ENCODE data around the gene CHRNB4. TPM values are rescaled to one million over a fixed set of nuclear protein-coding genes. Genes with fewer than 3 reads are reported as not detected.

CHRNB4 gene
- total RNA-seq, 1 experiment from 2014 or later: 4.3 TPM

DNA sequence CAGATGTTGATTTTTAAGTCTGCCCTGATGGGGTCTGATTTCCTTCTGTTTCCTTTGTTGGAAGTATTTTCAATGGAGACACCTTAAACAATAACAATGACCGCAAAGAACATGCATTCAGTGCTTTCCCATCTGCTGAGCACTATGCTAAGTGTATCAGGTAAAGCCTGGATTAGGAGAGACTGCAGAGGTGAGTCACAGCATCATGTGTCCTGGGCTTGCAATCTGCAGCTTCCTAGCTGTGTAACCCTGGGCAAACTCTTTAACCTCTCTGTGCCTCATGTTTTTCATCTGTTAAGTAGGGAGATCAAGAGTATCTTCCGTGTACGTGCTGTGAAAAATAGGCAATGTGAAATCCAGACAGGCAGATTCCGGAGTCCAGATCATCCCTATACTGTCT lies 13.3 kb upstream of the CHRNB4 start:
- H3K4me3 ChIP-seq (ENCODE audit: insufficient read depth, low read depth, low read length): no peak overlapping the region
- no peaks in the 10 kb centered on the region for H3K36me3 ChIP-seq (replicated peaks; ENCODE audit: control insufficient read depth, insufficient read depth, low read length)
- DNase-seq: no peak
- no peaks in the 10 kb centered on the region for H3K27me3 ChIP-seq (ENCODE audit: control insufficient read depth, insufficient read depth, low read length)

DNA sequence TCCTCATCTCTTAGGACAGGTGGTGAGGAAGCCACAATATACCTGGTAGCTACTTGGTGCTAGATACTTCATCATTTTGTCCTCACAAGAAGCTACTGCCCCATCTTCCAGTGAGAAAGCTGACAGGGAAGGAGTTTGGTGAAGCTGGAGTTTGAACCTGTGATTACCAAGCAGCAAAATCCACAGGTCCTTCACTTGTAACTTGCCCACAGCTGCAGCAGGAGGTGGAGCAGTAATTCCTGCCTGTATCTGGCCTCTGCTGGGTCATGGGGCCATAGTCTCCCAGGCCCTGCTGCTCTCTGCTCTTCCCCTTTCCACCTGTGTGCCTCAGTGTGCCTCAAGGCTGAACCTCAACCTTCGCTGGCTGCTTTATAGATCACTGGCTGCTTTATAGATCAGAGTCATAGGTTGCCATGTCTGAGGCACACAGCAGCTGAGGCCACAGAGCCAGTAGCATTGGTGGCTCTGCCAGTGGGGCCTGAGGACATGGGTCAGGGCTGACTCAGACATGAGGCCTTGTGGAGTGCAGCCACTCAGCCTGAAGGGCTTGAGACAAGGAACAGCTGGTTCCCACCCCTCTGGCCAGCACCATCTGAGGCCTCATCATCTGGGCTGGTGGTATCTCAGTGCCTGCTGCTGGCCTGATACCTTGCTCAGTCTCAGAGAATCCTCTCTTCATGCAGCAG lies 11.1 kb upstream of the CHRNB4 start:
- no peaks in the 10 kb centered on the region for H3K27me3 ChIP-seq (ENCODE audit: control insufficient read depth, insufficient read depth, low read length)
- DNase-seq: no peak
- H3K36me3 ChIP-seq (replicated peaks; ENCODE audit: control insufficient read depth, insufficient read depth, low read length): no peaks in the 10 kb centered on the region
- H3K4me3 ChIP-seq (ENCODE audit: insufficient read depth, low read depth, low read length): no peak overlapping the region

DNA sequence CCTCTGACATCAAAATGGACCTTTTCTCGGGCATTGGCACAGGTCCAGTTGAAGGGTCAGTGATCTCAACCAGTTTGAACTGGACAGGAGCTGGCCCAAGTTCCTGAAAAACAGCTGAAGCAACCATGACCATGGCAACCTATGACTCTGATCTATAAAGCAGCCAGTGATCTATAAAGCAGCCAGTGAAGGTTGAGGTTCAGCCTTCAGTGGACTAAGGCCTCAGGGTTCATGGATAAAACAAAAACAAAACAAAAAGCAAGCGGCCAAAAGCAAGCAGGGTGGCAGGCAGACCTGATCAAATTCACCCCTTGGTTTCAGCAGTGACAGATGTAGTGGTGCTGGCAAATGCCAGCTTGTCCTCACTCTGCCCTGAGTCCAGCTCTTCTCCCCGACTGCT lies 10.0 kb upstream of the CHRNB4 start:
- Histone ChIP-seq H3K36me3 (replicated peaks; ENCODE audit: control insufficient read depth, insufficient read depth, low read length) (no peaks in the 10 kb centered on the region), H3K27me3 (ENCODE audit: control insufficient read depth, insufficient read depth, low read length) (no peaks in the 10 kb centered on the region), H3K4me3 (ENCODE audit: insufficient read depth, low read depth, low read length) (no peak overlapping the region)
- no peak for DNase-seq

DNA sequence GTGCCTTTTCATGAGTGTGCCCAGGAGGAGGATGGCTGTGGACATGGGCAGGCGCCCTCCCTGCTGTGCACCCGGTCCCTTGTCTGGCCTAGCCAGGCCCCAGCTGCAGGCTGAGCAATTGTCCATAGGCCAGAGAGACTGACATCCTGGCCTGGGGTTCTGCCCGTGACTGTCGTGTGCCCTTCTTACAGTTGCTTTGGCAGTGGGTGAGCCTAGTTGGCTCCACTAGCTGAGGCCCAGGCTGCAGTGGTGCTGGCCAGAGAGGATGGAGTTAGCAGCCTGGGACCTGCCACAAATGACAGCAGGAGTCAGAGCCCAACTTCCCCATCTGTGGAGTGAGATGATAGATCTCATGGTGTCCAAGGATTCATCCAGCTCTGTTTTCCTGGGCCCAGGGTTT lies 9.0 kb upstream of the CHRNB4 start:
- DNase-seq: no peak
- Histone ChIP-seq H3K36me3 (replicated peaks; ENCODE audit: control insufficient read depth, insufficient read depth, low read length) (no peaks in the 10 kb centered on the region), H3K27me3 (ENCODE audit: control insufficient read depth, insufficient read depth, low read length) (no peaks in the 10 kb centered on the region), H3K4me3 (ENCODE audit: insufficient read depth, low read depth, low read length) (no peak overlapping the region)

DNA sequence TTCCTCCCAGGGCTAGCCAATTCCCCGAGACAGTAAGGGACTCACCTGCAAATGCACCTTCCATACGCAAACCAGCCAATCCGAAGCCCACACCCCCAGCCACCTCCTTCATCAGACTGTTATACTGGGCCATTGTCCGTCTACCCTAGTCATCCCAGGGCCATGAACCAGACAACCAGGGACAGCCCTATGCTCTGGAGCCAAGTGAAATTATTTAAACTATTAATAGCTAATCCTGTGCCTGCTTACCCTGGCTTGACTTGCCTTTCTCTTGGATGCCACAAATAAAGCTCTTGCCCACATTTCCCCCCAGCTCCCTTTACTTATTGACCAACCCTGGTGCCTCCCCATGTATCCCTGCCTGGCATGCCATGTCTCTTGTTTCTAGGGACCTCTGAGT lies 4.0 kb upstream of the CHRNB4 start:
- no peak for DNase-seq
- Histone ChIP-seq H3K4me3 (ENCODE audit: insufficient read depth, low read depth, low read length) (no peak overlapping the region), H3K36me3 (replicated peaks; ENCODE audit: control insufficient read depth, insufficient read depth, low read length) (no peaks in the 10 kb centered on the region), H3K27me3 (ENCODE audit: control insufficient read depth, insufficient read depth, low read length) (peaks cover 6% of the 10 kb centered on the region)

DNA sequence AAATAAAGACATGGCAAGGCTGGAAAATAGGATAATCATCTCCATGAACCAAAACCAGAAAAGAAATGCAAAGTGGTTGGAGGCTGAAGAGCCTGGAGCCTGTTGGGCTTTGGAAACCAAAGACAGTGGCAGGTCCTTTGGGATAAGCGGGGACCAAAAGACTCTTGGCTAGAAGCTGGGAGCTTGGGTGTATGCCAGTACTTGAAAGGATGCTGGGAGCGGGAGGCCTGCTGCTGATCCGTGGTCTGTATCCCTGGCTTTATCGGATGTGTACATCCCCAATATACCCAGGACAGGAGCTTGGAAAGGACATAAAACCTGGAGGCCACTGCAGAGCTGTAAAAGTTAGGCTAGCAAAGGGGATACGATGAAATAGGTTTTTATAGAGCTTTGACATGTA lies 1.3 kb upstream of the CHRNB4 start:
- H3K36me3 ChIP-seq (replicated peaks; ENCODE audit: control insufficient read depth, insufficient read depth, low read length): no peaks in the 10 kb centered on the region
- H3K4me3 ChIP-seq (ENCODE audit: insufficient read depth, low read depth, low read length): no peak overlapping the region
- no peak for DNase-seq
- H3K27me3 ChIP-seq (ENCODE audit: control insufficient read depth, insufficient read depth, low read length): peaks cover 7% of the 10 kb centered on the region

DNA sequence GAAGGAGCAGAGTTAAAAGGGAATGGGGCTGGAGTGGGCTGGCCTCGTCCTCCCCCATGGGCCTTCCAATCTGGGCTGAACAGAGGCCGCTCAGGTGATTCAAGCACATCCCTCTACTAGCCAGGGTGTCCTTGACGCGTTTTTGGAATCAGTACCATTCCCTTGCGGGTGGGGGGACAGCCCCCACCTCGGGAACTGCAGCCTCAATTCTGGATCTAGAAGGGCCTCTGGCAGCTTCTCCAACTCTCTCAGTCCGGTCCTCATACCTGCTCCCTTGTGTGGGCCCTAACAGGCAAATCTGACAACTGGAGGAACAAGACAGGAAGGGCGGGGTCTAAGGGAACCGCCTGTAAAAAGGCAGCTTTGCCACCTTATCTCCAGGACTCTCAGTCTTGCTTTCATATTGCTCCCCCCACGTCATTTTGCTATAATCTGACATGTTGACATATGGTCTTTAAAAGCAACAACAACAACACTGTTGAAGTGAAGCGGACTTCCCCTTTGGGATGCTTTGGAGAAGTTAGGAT lies 802 bp upstream of the CHRNB4 start:
- peaks cover 7% of the 10 kb centered on the region for H3K27me3 ChIP-seq (ENCODE audit: control insufficient read depth, insufficient read depth, low read length)
- H3K4me3 ChIP-seq (ENCODE audit: insufficient read depth, low read depth, low read length): peak overlapping the region; percentile 67
- DNase-seq: peak; percentile 32
- H3K36me3 ChIP-seq (replicated peaks; ENCODE audit: control insufficient read depth, insufficient read depth, low read length): no peaks in the 10 kb centered on the region

DNA sequence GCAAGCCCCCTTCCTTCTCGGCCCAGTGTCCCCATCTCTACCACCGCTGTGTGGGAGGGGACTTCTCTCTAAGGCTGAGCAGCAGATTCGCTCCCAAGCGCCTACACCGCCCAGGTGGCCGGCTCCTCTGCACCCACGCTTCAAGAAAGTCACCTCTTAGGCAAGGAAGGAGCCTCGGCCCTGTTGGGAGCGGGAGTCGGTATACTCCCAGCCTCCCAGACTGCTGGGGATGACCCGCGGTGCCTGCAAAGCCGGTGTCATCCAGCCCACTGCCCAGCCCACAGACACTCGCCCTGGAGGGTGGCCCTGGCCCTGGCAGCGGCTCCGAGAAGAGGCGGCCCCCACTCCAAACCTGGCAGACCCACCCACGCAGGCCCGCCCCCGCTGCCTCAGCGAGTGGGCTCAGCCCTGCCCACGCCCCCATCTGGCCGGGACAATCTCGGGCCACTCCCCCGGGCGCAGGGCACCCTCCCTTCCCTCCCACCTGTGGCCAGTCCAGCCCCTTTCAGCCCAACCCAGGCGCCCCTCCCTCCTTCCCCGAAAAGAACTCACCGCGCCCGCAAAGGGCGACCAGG lies 396 bp downstream of the CHRNB4 start:
- Histone ChIP-seq H3K4me3 (ENCODE audit: insufficient read depth, low read depth, low read length) (peak overlapping the region; percentile 67), H3K36me3 (replicated peaks; ENCODE audit: control insufficient read depth, insufficient read depth, low read length) (no peaks in the 10 kb centered on the region), H3K27me3 (ENCODE audit: control insufficient read depth, insufficient read depth, low read length) (peaks cover 7% of the 10 kb centered on the region)
- no peak for DNase-seq

DNA sequence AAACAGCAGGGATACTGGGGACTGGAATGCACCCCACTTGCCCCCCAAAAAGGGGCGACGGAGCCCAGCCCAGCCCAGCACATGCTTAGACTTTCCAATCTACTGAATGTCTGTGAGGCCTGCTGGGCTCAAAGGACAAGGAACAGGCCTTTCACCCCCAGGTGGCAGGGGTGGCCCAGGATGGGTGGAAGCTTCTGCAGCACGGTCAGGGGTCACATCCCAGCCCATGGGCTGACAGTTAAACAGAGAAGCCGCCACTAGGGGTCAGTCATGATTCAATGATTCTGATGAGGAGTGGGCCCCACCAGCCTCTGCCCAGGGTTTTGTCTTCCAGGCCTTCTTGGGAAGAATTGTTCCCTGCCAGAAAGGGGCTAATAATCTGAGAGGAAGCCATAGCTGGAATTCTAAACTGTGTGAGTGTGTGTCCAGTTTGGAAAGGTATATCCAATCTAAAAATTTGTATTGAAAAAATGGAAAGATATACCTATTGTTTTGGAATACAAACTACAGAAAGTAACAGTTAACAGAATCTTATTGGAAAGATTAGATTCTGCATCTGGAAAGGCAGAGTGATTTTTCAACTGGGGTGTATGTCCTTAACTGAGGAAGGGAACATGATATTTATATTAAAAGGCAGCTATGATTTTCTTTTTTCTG lies 2.2 kb downstream of the CHRNB4 start:
- DNase-seq: peak; percentile 95
- peaks cover 7% of the 10 kb centered on the region for H3K27me3 ChIP-seq (ENCODE audit: control insufficient read depth, insufficient read depth, low read length)
- H3K36me3 ChIP-seq (replicated peaks; ENCODE audit: control insufficient read depth, insufficient read depth, low read length): no peaks in the 10 kb centered on the region
- no peak overlapping the region for H3K4me3 ChIP-seq (ENCODE audit: insufficient read depth, low read depth, low read length)

DNA sequence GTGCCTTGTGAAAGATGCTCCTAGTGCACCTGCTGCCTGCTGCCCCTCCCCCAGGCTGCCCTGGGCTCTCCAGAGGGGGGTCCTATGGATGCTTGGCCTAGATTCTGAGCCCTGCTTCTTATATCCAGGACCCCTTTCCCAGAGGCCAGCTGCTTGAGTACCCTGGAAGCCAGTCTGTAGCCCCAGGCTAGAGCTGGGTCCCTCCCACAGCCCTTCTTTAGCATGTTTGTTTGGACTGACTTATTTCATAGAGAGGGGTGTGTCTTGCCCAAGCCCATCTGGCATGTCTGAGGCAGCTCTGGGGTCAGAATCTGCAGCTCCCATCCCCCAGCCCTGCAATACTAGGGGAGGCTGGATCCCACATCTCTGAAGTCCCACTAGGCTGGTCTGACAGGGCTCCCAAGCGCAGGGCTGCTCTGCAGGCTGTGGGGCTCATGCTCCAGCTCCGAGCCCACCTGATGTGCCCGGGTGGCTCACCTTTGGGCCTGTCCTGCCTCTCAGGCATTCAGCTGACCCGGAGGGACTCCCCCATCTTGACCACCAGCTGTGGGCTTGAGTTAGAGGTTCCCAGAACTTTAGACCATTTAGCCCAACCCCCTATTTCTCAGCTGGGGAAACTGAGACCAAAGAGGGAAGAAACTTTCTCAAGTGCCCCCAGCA lies 3.1 kb downstream of the CHRNB4 start:
- Histone ChIP-seq H3K36me3 (replicated peaks; ENCODE audit: control insufficient read depth, insufficient read depth, low read length) (no peaks in the 10 kb centered on the region), H3K27me3 (ENCODE audit: control insufficient read depth, insufficient read depth, low read length) (peaks cover 7% of the 10 kb centered on the region), H3K4me3 (ENCODE audit: insufficient read depth, low read depth, low read length) (no peak overlapping the region)
- no peak for DNase-seq

DNA sequence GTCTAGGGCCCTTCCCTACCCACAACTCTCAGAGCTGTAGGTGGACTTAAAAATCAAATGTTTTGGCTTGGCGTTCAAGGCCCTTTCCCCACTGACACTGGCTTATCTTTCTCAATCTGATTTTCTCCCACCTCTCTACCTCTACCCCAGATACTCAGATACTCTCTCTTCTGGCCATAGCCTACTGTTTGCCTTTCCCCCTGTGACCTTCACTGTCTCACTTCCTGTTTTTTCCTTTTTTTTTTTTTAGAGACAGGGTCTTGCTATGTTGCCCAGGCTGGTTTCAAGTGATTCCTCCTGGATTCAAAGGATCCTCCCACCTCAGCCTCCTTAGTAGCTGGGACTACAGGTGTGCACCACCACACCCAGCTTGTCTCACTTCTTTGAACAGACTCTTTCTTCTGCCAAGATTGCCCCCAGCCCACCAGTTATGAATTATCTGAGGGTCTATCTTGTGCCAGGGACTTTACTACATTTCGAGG lies 4.6 kb downstream of the CHRNB4 start:
- peaks cover 7% of the 10 kb centered on the region for H3K27me3 ChIP-seq (ENCODE audit: control insufficient read depth, insufficient read depth, low read length)
- no peak overlapping the region for H3K4me3 ChIP-seq (ENCODE audit: insufficient read depth, low read depth, low read length)
- H3K36me3 ChIP-seq (replicated peaks; ENCODE audit: control insufficient read depth, insufficient read depth, low read length): no peaks in the 10 kb centered on the region
- DNase-seq: no peak

DNA sequence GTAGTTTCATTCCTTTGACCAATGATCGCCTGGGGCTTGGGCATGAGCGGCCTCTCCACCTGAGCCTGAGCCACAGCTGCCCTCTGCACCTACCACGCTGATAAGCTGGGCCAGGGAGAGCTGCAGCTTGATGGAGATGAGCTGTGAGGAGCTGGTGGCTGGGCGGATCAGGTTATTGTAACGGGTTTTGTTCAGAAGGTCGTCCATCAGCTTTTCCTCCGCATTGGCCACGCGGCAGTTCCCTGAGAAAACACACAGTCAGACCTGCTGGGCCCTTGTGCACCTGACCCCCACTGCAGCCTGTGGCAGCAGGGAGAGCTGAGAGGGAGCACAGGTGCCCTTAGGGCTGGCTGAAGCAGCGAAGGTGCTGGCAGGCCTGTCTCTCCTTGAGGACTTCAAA lies 5.7 kb downstream of the CHRNB4 start:
- Histone ChIP-seq H3K4me3 (ENCODE audit: insufficient read depth, low read depth, low read length) (no peak overlapping the region), H3K36me3 (replicated peaks; ENCODE audit: control insufficient read depth, insufficient read depth, low read length) (no peaks in the 10 kb centered on the region), H3K27me3 (ENCODE audit: control insufficient read depth, insufficient read depth, low read length) (peaks cover 4% of the 10 kb centered on the region)
- no peak for DNase-seq

DNA sequence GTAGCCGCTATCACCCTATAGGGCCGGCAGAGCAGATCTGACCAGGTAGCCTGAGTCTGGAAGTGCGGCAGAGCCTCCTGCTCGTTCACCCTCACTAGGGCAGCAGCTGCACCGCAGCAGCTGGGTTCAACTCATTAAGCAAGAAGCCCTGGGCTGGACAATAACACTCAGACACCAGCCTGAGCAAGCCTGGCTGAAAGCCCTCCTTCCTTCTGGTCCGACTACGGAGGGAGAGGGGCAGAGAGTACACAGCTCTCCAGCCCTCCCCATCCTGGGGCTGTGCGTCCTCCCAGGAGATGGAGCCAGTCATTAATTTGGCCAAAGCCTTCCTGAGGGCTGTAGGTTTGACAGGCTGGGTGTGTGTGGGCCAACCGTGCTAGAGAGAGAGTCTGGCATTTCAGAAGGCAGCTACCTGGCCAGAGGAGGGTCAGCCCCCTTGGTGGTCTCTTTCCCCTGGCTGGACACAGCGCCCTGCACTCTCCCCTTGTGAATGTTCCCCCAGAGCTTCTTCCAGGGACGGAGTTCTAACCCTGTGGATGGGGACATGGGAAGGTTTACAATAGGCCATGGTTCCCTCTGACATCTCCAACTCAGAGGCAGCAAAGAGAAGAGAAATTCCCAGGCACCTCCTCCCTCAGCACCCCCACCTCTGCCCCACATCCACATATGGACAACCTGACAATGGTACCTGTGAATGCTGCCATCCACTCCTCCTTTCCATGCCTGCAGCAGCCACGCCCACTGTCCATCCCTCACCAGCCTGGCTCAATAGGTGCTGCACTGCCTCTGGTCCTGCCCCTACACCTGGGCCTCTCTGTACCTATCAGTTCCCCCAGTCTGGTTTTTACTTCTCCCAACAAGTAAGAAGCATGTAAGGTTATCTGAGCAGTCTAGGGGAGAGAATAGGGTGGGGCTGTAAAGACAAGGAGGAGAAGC lies 6.5 kb downstream of the CHRNB4 start:
- H3K36me3 ChIP-seq (replicated peaks; ENCODE audit: control insufficient read depth, insufficient read depth, low read length): no peaks in the 10 kb centered on the region
- H3K4me3 ChIP-seq (ENCODE audit: insufficient read depth, low read depth, low read length): no peak overlapping the region
- no peaks in the 10 kb centered on the region for H3K27me3 ChIP-seq (ENCODE audit: control insufficient read depth, insufficient read depth, low read length)
- no peak for DNase-seq

DNA sequence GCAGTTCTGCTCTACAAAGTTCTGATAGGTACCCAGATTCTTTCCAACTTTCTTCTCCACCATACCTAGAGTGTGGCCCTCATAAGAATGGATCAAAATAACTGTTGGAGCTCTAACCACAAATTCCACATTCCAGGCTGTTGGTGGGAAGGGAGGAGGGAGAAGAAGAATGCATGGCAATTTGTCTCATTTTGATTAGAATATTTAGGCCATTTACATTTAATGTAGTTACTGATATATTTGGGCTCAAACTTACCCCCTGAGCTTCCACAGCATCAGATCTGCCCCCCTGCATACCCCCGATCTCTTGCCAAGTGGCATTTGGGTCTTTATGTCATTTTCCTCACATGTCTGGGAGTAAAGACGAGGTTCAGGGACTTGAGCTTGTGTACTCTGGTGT lies 7.7 kb downstream of the CHRNB4 start:
- DNase-seq: no peak
- Histone ChIP-seq H3K36me3 (replicated peaks; ENCODE audit: control insufficient read depth, insufficient read depth, low read length) (no peaks in the 10 kb centered on the region), H3K4me3 (ENCODE audit: insufficient read depth, low read depth, low read length) (no peak overlapping the region), H3K27me3 (ENCODE audit: control insufficient read depth, insufficient read depth, low read length) (no peaks in the 10 kb centered on the region)
